MM.1S (cell line): ENCODE measurements around the gene MED20.

Experiments used
- EZH2 ChIP-seq: fragments of 300-600 bp; sonication (generic); optimal IDR thresholded peaks from 2 replicates; pipeline ENCODE3; 2017; ENCODE audit warnings: low read depth, mild to moderate bottlenecking, antibody characterized with exemption, low read length, mixed read lengths
- TF ChIP-seq, protein P1 (sequence below): fragments of 300-600 bp; sonication (generic); IDR thresholded peaks from 2 replicates; pipeline ENCODE4 v1.5.1; 2016; ENCODE audit warnings: antibody characterized with exemption, low read length, mixed read lengths

DNA sequence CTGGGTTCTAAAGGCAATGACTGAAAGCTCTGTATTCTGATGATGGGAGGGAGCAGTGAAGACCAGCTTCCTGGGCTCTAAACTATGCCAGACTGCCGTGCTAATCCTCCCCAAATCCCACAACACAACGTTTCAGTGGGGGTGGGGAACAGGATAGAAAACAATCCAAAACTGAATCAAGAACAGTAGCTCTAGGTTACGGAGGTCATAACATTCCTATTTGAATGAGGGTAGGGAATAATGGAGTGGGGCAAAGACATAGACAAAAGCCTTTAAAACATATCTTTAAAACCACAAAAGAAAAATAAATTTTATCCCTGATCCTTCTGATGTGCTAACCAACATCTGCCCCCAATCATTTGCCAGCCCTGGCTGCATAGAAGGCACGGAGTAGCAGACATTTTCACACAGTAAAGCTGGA, 33.6 kb downstream of the MED20 start:
- TF ChIP-seq, protein P1, sequence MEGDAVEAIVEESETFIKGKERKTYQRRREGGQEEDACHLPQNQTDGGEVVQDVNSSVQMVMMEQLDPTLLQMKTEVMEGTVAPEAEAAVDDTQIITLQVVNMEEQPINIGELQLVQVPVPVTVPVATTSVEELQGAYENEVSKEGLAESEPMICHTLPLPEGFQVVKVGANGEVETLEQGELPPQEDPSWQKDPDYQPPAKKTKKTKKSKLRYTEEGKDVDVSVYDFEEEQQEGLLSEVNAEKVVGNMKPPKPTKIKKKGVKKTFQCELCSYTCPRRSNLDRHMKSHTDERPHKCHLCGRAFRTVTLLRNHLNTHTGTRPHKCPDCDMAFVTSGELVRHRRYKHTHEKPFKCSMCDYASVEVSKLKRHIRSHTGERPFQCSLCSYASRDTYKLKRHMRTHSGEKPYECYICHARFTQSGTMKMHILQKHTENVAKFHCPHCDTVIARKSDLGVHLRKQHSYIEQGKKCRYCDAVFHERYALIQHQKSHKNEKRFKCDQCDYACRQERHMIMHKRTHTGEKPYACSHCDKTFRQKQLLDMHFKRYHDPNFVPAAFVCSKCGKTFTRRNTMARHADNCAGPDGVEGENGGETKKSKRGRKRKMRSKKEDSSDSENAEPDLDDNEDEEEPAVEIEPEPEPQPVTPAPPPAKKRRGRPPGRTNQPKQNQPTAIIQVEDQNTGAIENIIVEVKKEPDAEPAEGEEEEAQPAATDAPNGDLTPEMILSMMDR: no peak
- no peak for TF ChIP-seq EZH2
